Stimulated activated CD8-positive, alpha-beta memory T cell treated with anti-CD3 and anti-CD28 coated beads, Interleukin-15, amount 100 ng/mL, for 48 hours (primary cell): ENCODE results near the gene ZNG1F.
"Not testable (repeated sequence)": the region's sequence is repeated elsewhere in the genome, so short reads cannot be mapped to it uniquely, and the experiment has no call there.

ENCODE experiments used
- DNase-seq, 2 donors: peaks; one replicate each; pipeline ENCODE4 v3.0.0-alpha.2; 2020; ENCODE audit warnings: low read depth in 2 of 2

The ZNG1F gene

DNA sequence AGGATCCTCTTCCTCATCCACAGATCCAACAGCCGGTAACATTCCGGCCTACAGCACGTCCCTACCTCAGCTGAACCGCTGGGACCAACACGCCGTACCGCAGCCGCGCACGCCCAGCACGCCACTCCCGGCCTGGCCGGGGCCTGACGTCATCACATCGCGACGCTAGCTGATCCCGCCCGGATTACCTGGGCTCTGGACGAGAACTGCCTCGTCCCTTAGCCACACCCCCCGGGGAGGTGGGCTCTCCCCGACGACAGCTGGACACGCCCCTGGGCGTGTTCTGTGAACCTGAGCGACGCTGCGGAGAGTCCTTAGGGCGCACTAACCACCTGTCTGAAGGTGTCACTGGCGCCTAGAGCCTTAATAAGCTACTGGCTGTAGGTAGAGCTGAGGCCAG, at the start of gene ZNG1F:
Gene ZNG1F, minus strand, starts transcription at position 101 of the 400 bp plus-strand sequence. Its CDS starts 59 bp downstream, at position 42.
- DNase-seq: not testable (repeated sequence)

DNA sequence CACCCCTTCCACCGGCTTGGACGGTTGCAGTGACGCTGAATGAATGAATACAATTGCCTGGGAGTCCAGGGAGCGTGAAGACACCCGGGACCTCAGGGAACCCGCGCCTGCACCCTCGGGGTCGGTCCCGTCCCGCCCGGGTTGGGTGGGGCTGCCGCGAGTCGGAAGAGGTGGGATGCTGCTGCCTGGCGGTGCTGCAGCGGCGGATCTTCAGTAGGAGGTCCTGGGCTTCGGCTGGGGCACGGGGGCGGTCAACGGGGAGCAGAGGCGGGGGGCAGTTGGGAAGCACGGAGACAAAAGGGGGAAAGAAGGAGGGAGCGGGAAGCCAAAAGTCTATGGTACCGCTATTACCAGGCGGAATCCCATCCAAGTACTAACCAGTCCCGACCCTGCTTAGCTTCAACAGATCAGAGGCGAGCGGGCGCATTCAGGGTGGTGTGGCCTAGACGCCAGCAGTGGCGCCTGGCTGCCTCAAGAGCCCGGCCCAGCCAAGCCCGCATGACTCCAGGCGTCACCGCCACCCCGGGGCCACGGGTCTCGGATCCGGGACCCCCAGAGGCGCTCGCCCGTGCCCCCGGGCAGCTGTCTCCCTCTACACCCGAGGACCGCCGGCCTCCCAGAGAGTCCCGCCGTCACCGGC, 48.1 kb upstream of the ZNG1F start:
- DNase-seq: peak in 1 of 2 donors; percentile 8

DNA sequence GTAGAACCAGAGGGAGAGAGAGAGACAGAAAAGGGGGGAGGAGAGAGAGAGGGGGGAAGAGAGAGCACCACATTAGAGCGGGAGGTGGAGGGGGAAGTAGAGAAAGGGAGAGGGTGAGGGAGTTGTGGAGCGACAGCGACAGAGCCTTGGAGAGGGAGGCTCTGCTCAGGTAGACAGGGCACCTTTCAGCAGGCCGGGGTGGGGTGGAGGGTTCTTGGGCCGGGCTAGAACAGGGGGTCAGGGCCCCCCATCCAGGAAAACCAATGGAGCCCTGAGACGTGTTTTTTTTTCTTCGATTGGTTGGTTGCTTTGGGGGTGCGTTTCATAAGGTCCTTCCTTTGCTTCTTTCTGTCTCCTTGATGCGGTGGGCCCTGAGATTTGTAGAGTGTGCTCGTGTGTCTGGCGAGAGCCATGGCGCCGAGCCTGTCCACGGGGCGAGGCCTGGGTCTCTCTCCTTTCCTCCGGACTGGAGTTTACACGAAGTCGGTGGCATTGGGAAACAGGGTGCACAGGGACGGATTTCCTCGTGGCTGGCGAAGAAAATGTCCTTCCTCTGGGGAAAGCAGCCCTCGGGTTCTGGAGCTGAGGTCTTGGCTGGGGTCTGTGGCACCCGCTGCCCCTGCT, 47.5 kb upstream of the ZNG1F start:
- not testable (repeated sequence) for DNase-seq

DNA sequence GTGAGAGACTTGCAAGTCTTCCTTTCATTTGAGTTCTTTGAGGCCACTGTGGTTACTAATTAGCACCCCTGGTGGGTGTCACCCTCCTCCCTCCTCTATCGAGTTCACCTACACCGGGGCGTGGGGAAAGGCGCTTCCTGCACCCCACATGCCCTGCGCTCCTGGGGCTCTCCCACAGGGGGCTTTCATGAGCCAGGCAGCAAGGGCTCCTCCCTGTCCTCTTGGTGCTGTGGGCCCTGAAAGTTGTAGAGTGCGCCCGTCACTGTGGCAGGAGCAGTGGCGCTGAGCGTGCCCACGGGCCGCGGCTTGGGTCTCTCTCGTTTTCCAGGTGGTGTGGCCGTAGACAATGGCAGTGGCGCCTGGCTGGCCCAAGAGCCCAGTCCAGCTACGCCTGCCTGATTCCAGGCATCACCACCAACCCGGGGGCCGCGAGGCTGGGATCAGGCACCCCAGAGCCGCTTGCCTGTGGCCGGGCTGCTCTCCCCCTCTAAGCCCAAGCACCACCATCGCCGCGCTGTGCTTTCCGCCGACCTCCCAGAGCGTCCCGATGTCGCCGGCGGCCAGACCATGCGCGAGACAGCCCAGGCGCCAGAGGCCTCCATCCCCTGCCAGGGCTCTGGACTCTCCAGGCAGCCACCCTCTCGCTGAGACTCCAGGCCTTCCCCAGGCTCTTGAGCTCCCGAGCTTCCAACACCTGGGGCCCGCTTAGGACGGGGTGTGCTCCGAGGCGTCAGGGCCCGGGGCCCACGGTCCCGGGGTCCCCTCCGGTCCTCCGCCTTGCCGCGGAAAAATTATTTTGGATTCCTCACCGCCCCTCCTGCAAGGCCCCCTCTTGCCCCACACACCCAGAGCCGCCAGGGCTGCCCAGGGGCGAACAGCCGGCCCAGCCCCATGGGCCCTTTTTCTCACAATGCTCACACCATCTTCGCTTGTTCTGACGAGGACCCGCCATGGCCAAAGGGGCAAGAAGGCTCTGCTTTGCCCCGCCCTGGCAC, 46.0 kb upstream of the ZNG1F start:
- DNase-seq: peak; percentile 47 to 57

DNA sequence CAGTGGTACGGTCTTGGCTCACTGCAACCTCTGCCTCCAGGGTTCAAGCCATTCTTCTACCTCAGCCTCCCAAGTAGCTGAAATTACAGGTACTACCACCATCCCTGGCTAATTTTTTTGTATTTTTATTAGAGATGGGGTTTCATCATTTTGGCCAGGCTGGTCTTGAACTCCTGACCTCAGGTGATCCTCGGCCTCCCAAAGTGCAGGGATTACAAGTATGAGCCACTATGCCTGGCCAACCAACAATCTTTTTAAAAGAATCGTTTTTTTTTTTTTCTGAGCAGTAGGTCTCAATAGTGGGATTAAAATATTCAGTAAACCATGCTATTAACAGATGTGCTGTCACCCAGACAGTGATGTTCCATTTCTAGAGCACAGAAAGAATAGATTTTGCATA, 45.1 kb upstream of the ZNG1F start:
- DNase-seq: not testable (repeated sequence)

DNA sequence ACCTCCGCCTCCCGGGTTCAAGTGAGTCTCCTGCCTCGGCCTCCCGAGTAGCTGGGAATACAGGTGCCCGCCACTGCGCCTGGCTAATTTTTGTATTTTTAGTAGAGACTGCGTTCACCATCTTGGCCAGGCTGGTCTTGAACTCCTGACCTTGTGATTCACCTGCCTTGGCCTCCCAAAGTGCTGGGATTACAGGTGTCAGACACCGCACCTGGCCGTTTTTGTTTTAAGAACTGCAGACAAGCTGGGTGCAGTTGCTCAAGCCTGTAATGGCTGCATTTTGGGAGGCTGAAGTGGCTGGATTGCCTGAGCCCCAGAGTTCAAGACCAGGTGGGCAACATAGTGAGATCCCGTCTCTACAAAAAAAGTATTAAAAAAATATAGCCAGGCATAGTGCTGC, 43.2 kb upstream of the ZNG1F start:
- not testable (repeated sequence) for DNase-seq

DNA sequence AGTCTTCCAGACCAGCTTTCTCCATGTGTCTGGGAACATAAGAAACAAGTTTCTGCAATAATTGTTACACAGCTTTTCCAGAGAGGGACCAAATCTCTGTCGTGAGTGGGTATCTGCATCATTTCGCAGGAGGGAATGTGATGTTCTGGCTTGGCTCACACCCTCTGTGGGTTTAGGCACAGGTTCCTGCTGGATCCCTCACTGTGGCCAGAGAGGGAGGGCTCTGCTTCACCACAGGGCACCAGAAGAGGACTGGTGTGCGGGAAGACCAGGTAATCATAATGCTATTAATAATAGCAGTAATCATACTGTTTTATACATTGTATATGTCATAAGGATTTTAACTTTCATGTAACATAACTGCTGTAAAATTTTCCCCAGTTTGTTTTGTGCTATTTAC, 41.3 kb upstream of the ZNG1F start:
- not testable (repeated sequence) for DNase-seq

DNA sequence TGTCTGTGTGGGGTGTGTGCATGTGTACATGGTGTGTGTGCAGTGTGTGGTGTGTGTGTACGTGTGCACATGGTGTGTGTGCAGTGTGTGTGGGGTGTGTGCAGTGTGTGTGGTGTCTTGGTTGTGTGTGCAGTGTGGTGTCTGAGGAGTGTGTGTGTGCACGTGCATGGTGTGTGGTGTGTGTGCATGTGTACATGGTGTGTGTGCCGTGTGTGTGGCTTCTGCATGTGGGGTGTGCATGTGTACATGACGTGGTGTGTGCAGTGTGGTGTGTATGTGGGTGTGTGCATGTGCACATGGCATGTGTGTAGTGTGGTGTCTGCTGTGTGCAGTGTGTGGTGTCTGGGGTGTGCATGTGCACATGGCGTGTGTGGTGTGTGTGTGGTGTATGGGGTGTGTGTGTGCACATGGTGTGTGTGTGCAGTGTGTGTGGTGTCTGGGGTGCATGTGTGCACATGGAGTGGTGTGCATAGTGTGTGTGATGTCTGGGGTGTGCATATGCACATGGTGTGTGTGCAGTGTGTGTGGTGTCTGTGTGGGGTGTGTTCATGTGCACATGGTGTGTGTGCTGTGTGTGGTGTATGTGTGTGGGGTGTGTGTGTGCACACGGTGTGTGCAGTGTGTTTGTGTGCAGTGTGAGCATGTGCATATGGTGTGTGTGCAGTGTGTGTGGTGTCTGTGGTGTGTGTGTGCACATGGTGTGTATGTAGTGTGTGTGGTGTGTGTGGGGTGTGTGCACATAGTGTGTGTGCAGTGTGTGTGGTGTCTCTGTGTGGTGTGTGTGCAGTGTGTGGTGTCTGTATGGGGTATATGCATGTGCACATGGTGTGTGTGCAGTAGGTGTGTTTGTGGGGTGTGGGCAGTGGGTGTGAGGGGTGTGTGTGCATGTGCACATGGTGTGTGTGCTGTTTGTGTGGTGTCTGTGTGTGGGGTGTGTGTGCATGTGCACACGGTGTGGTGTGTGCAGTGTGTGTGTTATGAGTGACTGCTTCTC, 40.6 kb upstream of the ZNG1F start:
- DNase-seq: no peak

DNA sequence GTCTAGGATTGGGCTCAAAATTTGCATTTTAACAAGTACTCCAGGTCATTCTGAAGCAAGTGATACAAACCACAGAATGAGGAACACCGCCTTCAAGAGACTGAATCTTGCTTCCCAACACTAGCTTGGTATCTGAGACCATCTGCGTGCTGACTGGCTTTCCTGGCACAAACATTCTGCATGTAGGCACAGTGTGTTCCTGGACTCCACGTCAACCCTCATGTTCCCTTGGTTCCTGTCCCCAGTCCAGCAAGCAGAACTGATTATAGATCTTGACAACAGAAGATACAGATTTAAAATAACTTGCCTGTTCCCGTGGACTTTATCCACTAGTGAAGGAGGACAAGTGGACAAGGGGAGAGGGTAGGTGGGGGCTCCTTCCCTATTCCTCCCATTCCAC, 30.7 kb upstream of the ZNG1F start:
- DNase-seq: not testable (repeated sequence)

DNA sequence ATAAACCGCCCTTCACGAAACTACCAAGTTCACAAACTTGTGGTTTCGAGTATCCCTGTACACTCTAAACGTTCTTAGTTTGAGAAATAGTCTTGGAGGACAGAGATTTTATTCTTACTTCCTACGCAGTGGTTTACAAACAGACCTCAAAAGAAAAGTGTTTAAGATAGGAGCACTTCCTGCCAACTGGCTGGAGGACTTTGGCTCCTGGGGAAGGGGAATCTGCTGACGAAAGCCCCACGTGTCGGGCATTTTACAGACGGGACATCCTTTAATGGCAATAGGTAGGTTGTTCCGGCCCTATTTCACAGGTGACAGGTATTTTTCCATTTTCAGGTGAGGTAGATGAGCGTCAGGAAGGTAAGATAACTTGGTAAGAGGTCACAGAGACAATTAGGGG, 678 bp downstream of the ZNG1F start:
- DNase-seq: not testable (repeated sequence)

DNA sequence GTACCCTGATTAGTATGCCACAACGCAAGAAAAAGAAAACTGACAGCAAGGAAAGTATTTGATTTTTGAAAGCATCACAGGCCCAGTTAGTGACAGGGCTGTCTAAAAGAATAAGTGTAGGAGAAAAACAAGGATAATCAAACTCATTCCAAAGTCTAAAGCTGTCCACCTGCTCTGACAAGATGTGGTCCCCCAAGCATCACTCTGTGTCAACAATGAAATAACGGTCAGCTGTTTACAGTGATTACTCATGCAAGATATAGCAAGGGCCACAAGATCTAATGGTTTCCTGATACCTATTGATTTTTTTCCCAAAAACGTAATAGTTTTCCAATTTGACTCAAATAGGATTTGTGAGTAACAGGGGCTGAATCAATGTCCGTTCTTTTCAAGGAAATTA, 14.1 kb downstream of the ZNG1F start:
- DNase-seq: not testable (repeated sequence)

DNA sequence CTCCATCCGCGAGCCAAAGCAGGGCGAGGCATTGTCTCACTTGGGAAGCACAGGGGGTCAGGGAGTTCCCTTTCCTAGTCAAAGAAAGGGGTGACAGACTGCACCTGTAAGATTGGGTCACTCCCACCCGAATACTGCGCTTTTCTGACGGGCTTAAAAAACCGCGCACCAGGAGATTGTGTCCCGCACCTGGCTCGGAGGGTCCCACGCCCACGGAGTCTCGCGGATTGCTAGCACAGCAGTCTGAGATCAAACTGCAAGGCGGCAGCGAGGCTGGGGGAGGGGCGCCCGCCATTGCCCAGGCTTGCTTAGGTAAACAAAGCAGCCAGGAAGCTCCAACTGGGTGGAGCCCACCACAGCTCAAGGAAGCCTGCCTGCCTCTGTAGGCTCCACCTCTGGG, 39.0 kb downstream of the ZNG1F start:
- DNase-seq: not testable (repeated sequence)

DNA sequence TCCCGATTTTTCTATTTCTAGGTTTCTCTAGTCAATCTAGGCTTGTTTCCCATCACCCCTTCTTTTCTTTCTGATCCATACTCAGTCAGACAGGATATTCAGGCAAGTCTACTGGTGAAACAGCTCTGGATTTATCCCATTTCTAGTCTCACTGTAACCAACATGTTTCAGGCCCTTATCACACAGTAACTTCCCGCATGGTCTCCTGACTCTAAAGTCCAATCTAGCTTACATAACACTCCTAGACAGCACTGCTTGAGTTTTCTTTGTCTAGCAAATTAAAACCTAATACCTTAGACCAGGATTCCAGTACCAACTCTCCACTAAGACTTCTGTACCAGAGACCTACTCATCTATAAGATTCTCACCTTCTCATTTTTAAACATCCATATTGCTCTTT, 47.2 kb downstream of the ZNG1F start:
- not testable (repeated sequence) for DNase-seq

DNA sequence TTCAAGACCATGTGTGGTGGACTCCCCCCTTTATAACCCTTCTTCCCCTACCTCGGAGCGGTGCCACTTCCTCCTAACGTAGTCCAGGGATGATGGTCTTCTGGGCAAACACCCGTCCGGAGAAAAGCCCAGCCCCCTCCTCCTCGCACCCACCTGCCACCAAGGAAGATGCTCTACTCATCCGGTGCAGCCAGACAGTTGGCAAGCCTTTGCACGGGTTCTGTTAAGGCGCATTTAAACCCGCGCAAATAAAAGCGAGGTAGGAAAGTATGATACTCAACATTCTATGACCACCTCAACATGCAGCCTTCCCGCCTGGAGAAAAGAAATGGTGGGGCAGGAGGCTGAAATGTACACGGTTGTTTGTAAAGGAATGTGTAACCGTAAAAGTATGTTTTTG, 60.5 kb downstream of the ZNG1F start, which contains the start of gene FOXD4L6:
Gene FOXD4L6, minus strand, starts transcription at position 101 of the 400 bp plus-strand sequence. CDS start 298 bp downstream, outside the sequence.
- DNase-seq: not testable (repeated sequence)

DNA sequence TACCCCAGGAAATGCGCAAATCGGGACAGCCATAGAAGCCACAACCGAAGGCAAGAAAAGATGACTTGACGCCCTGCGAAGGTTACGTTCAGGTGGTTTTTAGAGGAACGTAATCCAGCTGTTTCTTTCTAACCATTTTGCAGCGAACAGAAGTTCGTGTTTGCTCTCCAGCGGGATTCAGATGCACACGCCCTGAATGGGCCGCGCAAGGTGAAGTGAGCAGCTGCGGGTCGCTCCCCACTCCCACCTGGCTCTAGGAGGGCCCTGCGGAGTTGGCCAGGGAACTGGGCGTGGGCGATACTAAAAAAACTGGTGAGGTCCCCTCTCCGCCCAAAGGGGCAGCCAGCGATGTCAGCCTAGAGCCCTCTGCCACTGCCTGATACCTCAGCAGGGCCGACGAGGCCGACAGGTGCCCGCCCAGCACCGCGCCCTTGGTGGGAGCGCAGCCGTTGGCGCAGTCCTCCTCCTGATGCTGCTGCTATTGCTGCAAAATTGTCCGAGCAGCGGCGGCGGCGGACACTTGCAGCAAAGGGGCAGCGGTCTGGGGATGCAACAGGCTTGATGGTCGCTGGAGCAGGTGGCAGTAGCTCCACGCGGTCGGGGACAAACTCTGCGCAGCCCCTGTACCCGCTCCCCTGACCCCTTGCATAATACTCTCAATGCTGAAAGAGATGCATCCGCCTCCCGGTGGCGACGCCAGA, 62.2 kb downstream of the ZNG1F start:
- DNase-seq: not testable (repeated sequence)

DNA sequence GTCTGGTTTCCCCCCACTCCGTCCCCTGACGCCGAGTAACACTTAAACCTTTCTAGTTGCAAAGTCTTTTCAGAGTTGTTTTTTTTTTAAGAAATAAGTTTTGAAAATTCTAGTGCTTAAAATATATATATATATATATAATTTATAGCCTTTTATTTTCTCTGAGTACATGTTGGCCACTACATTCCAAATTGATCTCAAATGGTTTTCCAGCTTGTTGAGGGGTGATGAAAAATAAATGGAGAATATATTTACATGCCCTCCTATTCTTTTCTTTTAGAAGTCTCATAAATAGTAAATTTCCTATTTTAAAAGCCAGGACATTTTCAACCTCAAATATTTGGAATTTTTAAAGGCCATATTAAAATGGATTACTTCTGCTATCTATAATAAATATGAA, 63.2 kb downstream of the ZNG1F start:
- DNase-seq: not testable (repeated sequence)

DNA sequence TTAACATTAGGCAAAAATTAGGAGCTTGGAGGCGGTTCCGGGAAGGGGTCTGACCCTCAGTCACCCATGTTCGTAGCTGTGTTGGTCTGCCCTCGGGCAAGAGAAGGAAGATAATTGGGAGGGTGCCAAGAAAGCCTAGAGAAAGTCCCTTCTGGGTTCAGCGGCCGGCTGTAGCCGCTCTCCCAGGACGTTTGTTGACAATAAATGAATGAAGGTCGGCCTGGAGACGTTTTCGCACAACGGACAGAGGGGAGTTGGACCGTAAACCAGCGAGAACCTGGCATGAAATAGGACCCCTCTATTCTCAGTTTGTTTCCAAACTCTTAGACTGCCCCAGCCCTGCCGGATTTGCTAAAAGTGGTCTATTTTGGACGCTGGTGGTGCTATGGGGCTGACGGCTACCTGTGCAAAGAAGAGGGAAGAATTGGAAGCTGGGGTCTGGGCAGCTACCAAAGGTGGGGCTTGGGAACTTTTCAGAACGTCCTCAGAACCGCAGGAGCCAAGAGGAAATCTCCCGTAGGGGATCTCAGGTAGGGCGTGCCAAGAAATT, 63.9 kb downstream of the ZNG1F start:
- not testable (repeated sequence) for DNase-seq

DNA sequence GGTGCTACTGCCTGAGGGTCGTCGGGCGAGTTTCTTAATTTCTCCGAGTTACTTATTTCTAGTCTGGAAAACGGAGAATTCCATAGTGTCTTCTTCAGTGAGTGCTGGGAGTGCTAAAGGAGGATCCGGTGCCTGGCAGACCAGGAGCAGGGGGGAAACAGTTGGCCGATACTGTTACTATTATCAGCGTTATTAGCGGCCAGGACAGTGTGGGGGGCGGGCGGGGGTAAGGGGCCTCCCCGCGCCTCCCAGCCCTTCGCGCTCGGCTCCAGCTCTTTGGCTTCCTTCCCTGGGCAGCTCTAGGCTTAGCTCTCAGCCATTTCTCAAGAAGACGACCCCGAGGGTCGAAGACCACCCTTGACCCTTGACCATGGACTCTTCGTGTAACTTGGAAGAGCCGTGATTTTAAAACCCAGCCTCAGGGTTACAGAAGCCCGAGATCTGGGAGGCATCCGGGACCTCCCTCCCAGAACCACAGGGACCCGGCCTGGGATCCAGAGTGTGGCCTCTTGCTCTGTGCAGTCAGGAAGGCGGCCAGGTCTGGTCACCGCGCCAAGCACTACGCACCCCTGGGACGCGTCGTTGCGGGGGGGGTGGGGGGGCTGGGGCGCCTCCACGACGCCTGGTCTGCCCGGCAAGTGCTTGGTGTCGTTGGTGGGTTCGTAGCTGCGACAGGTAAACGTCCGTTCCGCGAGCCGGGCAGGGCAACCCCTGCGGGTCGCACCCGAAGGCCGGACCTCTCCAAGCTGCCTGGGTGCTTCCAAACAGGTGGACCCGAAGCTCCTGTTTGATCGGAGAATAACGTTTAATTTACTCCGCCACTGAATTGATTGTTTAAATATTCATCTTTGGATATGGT, 64.6 kb downstream of the ZNG1F start:
- not testable (repeated sequence) for DNase-seq

DNA sequence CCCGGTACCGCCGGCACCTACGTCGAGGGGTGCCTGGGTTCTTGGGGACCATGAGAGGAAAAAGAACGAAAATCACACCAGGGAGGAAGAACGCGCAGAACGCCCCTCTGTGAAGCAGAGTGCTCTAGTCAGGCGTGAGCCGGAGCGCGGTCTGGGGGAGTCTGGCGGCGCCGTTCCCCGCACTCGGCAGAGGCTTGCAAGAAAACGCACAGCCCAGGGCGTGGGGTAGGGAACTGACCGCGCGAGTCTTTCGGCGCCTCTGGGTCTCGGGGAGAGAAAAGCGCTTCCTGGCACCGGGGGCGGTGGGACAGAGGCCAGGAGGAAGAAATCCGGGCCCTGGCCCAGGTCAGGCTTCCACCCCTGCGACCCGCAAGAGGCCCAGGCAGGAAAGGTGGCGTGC, 65.3 kb downstream of the ZNG1F start:
- DNase-seq: not testable (repeated sequence)
